Thyroid gland (tissue), 4 donors: ENCODE measurements around the gene CCDC7. TPM values are rescaled to one million over a fixed set of nuclear protein-coding genes. Genes with fewer than 3 reads are reported as not detected.
"Not testable (repeated sequence)": the region's sequence is repeated elsewhere in the genome, so short reads cannot be mapped to it uniquely, and the experiment has no call there.

ENCODE experiments used
- DNase-seq, 2 donors: peaks; one replicate each; pipeline ENCODE4 v3.0.0-alpha.2; 2019
- H3K27ac ChIP-seq, 3 donors: fragments of 200-600 bp; sonication (generic); 1 replicate in 2 of 3; 2 replicates in 1 of 3; pipeline ENCODE4 v1.5.1; 2016 to 2019; ENCODE audit warnings: mild to moderate bottlenecking in 1 of 3, moderate library complexity in 1 of 3
- H3K27me3 ChIP-seq: fragments of 200-600 bp; sonication (generic); one replicate; pipeline ENCODE4 v1.5.1; 2019
- H3K36me3 ChIP-seq, 2 donors: fragments of 200-600 bp; sonication (generic); one replicate each; pipeline ENCODE4 v1.5.1; 2016 to 2019
- H3K4me1 ChIP-seq, 2 donors: fragments of 200-600 bp; sonication (generic); one replicate each; pipeline ENCODE4 v1.5.1; 2017 to 2019
- H3K4me3 ChIP-seq, 3 donors: fragments of 200-600 bp; sonication (generic); replicated peaks in 1 of 3; 1 replicate in 2 of 3; 2 replicates in 1 of 3; pipeline ENCODE4 v1.5.1; 2016; ENCODE audit warnings: mild to moderate bottlenecking in 1 of 3
- H3K9me3 ChIP-seq: fragments of 200-600 bp; sonication (generic); one replicate; pipeline ENCODE4 v1.5.1; 2017
- POLR2A ChIP-seq, 2 donors: fragments of 450-650 bp; IDR thresholded peaks; one replicate each; pipeline ENCODE4 v1.6.1; 2017; ENCODE audit warnings: antibody characterized with exemption in 2 of 2, mild to moderate bottlenecking in 2 of 2, moderate library complexity in 1 of 2
- WGBS, 2 donors: methylation state at CpG; one replicate each; pipeline ENCODE4 v1.1.5; 2017; 5-methylcytosine and 5-hydroxymethylcytosine counted together
- intact Hi-C: fragments of 100-400 bp; cut with DNase I; formaldehyde crosslinking; loops from one replicate; pipeline ENCODE4 v1.15.1; 2023
- total RNA-seq, 4 donors: library from RNA; depleted of rRNA; stranded (reverse); fragments of >200 nt; gene quantifications; one replicate each; pipeline ENCODE4 v1.2.3, GENCODE V29; 2016
- TF ChIP-seq, protein P1 (sequence below), 6 experiments: fragments of 200-600 bp in 3 of 6; fragments of 450-650 bp in 3 of 6; sonication (generic) in 3 of 6; IDR thresholded peaks; one replicate each; pipeline ENCODE4 v1.5.1; 2016 to 2019; ENCODE audit warnings: antibody characterized with exemption in 6 of 6, mild to moderate bottlenecking in 2 of 6, inconsistent platforms in 1 of 6, moderate library complexity in 1 of 6

CCDC7 gene
- total RNA-seq, 4 donors from 2014 or later = 41.2 to 69.0 (median 55.2) TPM

DNA sequence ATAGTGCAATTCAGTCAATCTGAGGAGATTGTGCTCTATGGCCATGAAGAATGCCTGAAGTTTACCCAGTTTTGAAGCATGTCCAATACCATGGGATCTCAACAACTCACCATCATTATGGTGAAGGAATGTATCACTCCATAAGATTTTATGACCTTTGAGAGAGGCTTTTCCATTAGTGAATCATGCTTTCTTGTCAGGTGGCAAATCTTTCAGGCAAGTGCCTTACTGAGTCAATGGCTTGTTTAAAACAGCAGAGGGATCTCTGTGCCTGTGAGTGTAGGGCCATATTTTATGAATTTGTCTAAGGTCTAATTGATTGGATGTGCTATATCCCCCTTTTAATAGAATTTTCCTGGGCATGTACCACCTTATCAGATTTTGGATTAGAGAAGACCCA, 131.5 kb downstream of the CCDC7 start:
- intact Hi-C loops = no loop called here

DNA sequence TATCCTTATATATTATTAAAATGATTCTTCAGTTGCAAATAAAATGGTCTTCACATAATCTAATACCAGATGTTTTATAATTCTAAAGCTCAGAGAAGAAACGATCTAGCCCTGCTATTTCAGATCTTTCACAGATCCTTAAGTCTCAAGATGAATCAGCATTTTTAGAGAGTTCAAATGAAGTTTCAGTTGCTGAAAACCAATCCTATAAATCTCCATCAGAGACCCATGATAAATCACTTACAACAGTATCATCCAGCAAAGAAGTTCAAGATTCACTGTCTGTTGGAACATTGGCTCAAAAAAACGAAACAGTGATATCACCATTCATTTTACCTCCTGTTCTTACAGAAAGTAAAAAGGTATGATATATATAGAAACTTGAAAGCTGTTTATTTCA, 137.0 kb downstream of the CCDC7 start:
- H3K36me3 ChIP-seq = no peaks in the 10 kb centered on the region
- TF ChIP-seq POLR2A (IDR thresholded peaks at IDR 0.05) = no peak
- TF ChIP-seq, protein P1, sequence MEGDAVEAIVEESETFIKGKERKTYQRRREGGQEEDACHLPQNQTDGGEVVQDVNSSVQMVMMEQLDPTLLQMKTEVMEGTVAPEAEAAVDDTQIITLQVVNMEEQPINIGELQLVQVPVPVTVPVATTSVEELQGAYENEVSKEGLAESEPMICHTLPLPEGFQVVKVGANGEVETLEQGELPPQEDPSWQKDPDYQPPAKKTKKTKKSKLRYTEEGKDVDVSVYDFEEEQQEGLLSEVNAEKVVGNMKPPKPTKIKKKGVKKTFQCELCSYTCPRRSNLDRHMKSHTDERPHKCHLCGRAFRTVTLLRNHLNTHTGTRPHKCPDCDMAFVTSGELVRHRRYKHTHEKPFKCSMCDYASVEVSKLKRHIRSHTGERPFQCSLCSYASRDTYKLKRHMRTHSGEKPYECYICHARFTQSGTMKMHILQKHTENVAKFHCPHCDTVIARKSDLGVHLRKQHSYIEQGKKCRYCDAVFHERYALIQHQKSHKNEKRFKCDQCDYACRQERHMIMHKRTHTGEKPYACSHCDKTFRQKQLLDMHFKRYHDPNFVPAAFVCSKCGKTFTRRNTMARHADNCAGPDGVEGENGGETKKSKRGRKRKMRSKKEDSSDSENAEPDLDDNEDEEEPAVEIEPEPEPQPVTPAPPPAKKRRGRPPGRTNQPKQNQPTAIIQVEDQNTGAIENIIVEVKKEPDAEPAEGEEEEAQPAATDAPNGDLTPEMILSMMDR (IDR thresholded peaks at IDR 0.05) = no peak
- WGBS, 2 donors = 68 to 69% methylated on average over 2 of the region's 2 CpGs

More for the DNA sequence above, 131.5 kb downstream of the CCDC7 start:
- Histone ChIP-seq H3K27ac (no peak overlapping the region), H3K36me3 (no peaks in the 10 kb centered on the region), H3K27me3 (no peaks in the 10 kb centered on the region), H3K9me3 (no peaks in the 10 kb centered on the region), H3K4me1 (no peaks in the 10 kb centered on the region), H3K4me3 (no peak overlapping the region)
- DNase-seq = no peak
- TF ChIP-seq, protein P1 (IDR thresholded peaks at IDR 0.05) = no peak
- TF ChIP-seq POLR2A (IDR thresholded peaks at IDR 0.05) = no peak

DNA sequence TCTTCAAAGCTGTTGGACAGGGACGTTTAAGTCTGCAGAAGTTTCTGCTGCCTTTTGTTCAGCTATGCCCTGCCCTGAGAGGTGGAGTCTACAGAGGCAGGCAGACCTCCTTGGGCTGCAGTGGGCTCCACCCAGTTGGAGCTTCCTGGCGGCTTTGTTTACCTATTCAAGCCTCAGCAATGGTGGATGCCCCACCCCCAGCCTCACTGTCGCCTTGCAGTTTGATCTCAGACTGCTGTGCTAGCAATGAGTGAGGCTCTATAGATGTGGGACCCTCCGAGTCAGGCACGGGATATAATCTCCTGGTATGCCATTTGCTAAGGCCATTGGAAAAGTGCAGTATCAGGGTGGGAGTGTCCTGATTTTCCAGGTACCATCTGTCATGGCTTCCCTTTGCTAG, 152.1 kb downstream of the CCDC7 start:
- H3K36me3 ChIP-seq, H3K27ac ChIP-seq, H3K4me3 ChIP-seq, H3K4me1 ChIP-seq, H3K9me3 ChIP-seq, DNase-seq, H3K27me3 ChIP-seq, intact Hi-C loops: not testable (repeated sequence)
- 86 to 100% methylated on average over 1 to 2 of the region's 5 CpGs for WGBS, 2 donors

More for the DNA sequence above, 137.0 kb downstream of the CCDC7 start:
- intact Hi-C loops = no loop called here
- H3K4me1 ChIP-seq = no peaks in the 10 kb centered on the region
- no peak overlapping the region for H3K27ac ChIP-seq
- H3K27me3 ChIP-seq = no peaks in the 10 kb centered on the region
- DNase-seq = no peak
- H3K4me3 ChIP-seq = no peak overlapping the region
- no peaks in the 10 kb centered on the region for H3K9me3 ChIP-seq

DNA sequence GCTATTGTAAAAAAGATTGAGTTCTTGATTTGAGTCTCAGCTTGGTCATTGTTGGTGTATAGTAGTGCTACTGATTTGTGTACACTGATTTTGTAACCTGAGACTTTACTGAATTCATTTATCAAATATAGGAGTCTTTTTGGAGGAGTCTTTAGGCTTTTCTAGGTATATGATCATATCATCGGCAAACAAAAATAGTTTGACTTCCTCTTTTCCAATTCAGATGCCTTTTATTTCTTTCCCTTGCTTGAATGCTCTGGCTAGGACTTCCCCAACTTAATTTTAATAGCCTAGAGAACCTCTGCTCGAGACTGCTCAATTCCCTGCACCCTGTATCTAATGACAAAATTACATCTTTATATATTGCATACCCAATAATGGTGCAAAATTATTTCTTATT, 154.4 kb downstream of the CCDC7 start:
- 76 to 90% methylated on average over 2 of the region's 2 CpGs for WGBS, 2 donors

DNA sequence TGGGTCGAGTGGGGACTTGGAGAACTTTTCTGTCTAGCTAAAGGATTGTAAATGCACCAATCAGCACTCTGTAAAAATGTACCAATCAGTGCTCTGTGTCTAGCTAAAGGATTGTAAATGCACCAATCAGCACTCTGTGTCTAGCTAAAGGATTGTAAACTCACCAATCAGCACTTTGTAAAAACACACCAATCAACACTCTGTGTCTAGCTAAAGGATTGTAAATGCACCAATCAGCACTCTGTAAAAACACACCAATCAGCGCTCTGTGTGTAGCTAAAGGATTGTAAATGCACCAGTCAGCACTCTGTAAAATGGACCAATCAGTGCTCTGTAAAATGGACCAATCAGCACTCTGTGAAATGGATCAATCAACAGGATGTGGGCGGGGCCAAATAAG, 155.6 kb downstream of the CCDC7 start:
- H3K36me3 ChIP-seq, H3K9me3 ChIP-seq, intact Hi-C loops, H3K27me3 ChIP-seq, H3K27ac ChIP-seq, H3K4me1 ChIP-seq, DNase-seq, H3K4me3 ChIP-seq: not testable (repeated sequence)
- WGBS, 2 donors = 76 to 83% methylated on average over 3 of the region's 3 CpGs

More for the DNA sequence above, 154.4 kb downstream of the CCDC7 start:
- TF ChIP-seq, protein P1 (IDR thresholded peaks at IDR 0.05) = no peak
- TF ChIP-seq POLR2A (IDR thresholded peaks at IDR 0.05) = no peak
- Histone ChIP-seq H3K36me3 (no peaks in the 10 kb centered on the region), H3K9me3 (no peaks in the 10 kb centered on the region), H3K27ac (no peak overlapping the region), H3K4me3 (no peak overlapping the region), H3K4me1 (no peaks in the 10 kb centered on the region), H3K27me3 (no peaks in the 10 kb centered on the region)
- no peak for DNase-seq
- intact Hi-C loops = no loop called here

DNA sequence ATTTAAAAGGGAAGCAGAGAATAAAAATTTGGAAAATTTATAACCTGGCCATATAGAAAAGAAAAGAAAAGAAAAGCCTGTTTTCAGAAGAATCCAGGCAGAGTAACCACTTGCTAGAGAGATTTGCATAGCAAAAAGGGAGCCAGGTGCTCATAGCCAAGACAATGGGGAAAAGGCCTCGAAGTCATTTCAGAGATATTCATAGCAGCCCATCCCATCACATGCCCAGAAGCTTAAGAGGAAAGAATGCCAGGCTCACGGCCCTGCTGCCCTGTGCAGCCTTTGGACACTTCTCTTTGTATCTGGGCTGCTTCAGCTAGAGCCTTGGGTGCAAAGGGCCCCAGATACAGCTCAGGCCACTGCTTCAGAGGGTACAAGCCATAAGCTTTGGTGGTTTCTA, 159.8 kb downstream of the CCDC7 start:
- 88 to 95% methylated on average over 2 of the region's 2 CpGs for WGBS, 2 donors
- no peak for DNase-seq
- H3K4me3 ChIP-seq = no peak overlapping the region
- intact Hi-C loops = no loop called here
- no peak for TF ChIP-seq POLR2A (IDR thresholded peaks at IDR 0.05)
- TF ChIP-seq, protein P1 (IDR thresholded peaks at IDR 0.05) = no peak
- no peaks in the 10 kb centered on the region for H3K9me3 ChIP-seq
- H3K36me3 ChIP-seq = no peaks in the 10 kb centered on the region
- no peaks in the 10 kb centered on the region for H3K4me1 ChIP-seq
- no peaks in the 10 kb centered on the region for H3K27me3 ChIP-seq
- H3K27ac ChIP-seq = no peak overlapping the region

DNA sequence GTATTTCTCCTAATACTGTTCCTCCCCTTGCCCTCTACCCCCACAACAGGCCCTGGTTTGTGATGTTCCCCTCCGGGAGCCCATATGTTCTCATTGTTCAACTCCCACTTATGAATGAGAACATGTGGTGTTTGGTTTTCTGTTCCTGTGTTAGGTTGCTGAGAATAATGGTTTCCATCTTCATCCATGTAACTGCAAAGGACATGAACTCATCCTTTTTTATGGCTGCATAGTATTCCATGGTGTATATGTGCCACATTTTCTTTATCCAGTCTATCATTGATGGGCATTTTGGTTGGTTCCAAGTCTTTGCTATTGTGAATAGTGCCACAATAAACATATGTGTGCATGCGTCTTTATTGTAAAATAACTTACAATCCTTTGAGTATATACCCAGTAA, 164.6 kb downstream of the CCDC7 start:
- H3K36me3 ChIP-seq, H3K4me3 ChIP-seq, H3K27ac ChIP-seq, H3K27me3 ChIP-seq, DNase-seq, H3K9me3 ChIP-seq, intact Hi-C loops, H3K4me1 ChIP-seq: not testable (repeated sequence)
- 96 to 97% methylated on average over 2 of the region's 2 CpGs for WGBS, 2 donors
